ENCODE data around the gene MTR. TPM values are rescaled to one million over a fixed set of nuclear protein-coding genes. Genes with fewer than 3 reads are reported as not detected.
A peak's percentile ranks its signal among the peaks of the same experiment; 100 is the strongest.

Gene MTR
- total and polyA plus RNA-seq, 2 experiments from 2014 or later = 23.9 to 61.7 TPM

- Histone ChIP-seq H3K27ac (peak overlapping the region; percentile 69), H3K27me3 (no peaks in the 10 kb centered on the region), H3K36me3 (peaks cover 30% of the 10 kb centered on the region), H3K4me1 (ENCODE audit: low read depth) (peaks cover 43% of the 10 kb centered on the region), H3K9me3 (ENCODE audit: low read depth) (no peaks in the 10 kb centered on the region), H3K4me3 (no peak overlapping the region)
- no peak for DNase-seq (ENCODE audit: low read depth in 1 of 2, low spot score in 1 of 2)
- no peak for TF ChIP-seq CTCF (IDR thresholded peaks at IDR 0.05; ENCODE audit: low read depth, low read length)
Observed at GRCh38 chr1:236812334-236813030, 17.4 kb downstream of the MTR start.

- Histone ChIP-seq H3K27ac (peak overlapping the region; percentile 90), H3K27me3 (no peaks in the 10 kb centered on the region), H3K4me3 (no peak overlapping the region), H3K4me1 (ENCODE audit: low read depth) (peaks cover 52% of the 10 kb centered on the region), H3K36me3 (peaks cover 37% of the 10 kb centered on the region), H3K9me3 (ENCODE audit: low read depth) (no peaks in the 10 kb centered on the region)
- no peak for DNase-seq (ENCODE audit: low read depth in 1 of 2, low spot score in 1 of 2)
- TF ChIP-seq CTCF (IDR thresholded peaks at IDR 0.05; ENCODE audit: low read depth, low read length) = no peak
Observed at GRCh38 chr1:236815941-236816340, 20.8 kb downstream of the MTR start.

- Histone ChIP-seq H3K4me3 (no peak overlapping the region), H3K36me3 (peaks cover 26% of the 10 kb centered on the region), H3K27ac (no peak overlapping the region), H3K27me3 (no peaks in the 10 kb centered on the region), H3K4me1 (ENCODE audit: low read depth) (peaks cover 29% of the 10 kb centered on the region), H3K9me3 (ENCODE audit: low read depth) (no peaks in the 10 kb centered on the region)
- DNase-seq (ENCODE audit: low read depth in 1 of 2, low spot score in 1 of 2) = no peak
- TF ChIP-seq CTCF (IDR thresholded peaks at IDR 0.05; ENCODE audit: low read depth, low read length) = no peak
Observed at GRCh38 chr1:236819856-236820255, 24.8 kb downstream of the MTR start.

- Histone ChIP-seq H3K36me3 (peaks cover 31% of the 10 kb centered on the region), H3K27me3 (no peaks in the 10 kb centered on the region), H3K4me1 (ENCODE audit: low read depth) (peaks cover 16% of the 10 kb centered on the region), H3K9me3 (ENCODE audit: low read depth) (no peaks in the 10 kb centered on the region), H3K27ac (no peak overlapping the region), H3K4me3 (no peak overlapping the region)
- peak in 1 of 2 donors; percentile 26 for DNase-seq (ENCODE audit: low read depth in 1 of 2, low spot score in 1 of 2)
- TF ChIP-seq CTCF (IDR thresholded peaks at IDR 0.05; ENCODE audit: low read depth, low read length) = no peak
Observed at GRCh38 chr1:236821091-236821627, 26.1 kb downstream of the MTR start.

- DNase-seq (ENCODE audit: low read depth in 1 of 2, low spot score in 1 of 2) = no peak
- no peak overlapping the region for H3K27ac ChIP-seq
- TF ChIP-seq CTCF (IDR thresholded peaks at IDR 0.05; ENCODE audit: low read depth, low read length) = no peak
- H3K27me3 ChIP-seq = no peaks in the 10 kb centered on the region
- H3K36me3 ChIP-seq = peaks cover 38% of the 10 kb centered on the region
- H3K9me3 ChIP-seq (ENCODE audit: low read depth) = no peaks in the 10 kb centered on the region
- H3K4me1 ChIP-seq (ENCODE audit: low read depth) = no peaks in the 10 kb centered on the region
- no peak overlapping the region for H3K4me3 ChIP-seq
Observed at GRCh38 chr1:236823559-236823958, 28.5 kb downstream of the MTR start.
